Middle frontal gyrus (tissue), 1 donor: ENCODE measurements around the gene HECW1.

ENCODE experiments used
- DNase-seq: peaks from one replicate; pipeline ENCODE4 v3.0.0-alpha.2; 2015; ENCODE audit warnings: low spot score; ENCODE audit errors: extremely low spot score

Gene HECW1

DNA sequence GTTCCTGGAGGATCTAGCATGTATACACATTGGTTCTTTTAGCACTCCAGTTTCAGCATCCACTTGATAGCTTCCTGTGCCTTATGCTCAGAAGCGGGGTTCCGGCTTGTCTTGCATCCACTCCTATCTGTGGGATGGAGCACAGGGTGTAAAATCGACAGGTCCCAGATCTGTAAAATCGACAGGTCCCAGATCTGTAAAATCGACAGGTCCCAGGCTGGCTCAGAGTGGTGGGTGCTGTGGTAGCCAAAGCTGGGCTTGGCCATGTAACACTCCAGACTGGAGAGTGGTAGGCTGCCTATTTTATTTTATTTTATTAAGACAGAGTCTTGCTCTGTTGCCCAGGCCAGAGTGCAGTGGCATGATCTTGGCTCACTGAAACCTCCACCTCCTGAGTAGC, 30.3 kb downstream of the HECW1 start:
- DNase-seq: no peak

DNA sequence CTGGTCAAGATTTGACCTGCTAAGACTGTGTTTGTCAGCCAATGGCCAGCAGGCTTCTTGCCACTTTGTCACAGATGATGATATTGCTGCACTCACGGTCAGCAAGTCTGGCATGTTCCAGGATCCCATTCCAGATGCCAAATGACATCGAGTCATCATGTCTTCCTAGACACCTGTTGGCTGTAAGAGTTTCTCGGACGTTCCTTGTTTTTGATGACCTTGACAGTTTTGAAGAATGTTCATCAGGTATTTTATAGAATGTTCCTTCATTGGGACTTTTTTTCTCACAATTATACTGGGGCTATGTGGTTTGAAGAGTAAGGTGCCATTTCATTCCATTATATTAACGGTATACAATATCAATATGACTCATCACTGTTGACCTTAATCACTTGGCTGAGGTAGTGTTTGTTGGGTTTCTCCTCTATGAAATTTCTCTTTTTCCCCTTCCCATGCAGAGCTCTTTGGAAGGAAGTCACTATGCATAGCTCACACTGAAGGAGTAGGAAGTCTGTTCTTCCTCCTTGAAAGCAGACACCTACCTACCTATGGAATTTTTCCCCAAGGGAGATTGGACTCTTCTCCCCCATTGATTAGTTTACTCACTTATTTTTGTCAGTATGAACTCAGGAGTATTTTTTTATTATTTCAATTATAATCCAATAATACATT, 31.6 kb downstream of the HECW1 start:
- DNase-seq: no peak

DNA sequence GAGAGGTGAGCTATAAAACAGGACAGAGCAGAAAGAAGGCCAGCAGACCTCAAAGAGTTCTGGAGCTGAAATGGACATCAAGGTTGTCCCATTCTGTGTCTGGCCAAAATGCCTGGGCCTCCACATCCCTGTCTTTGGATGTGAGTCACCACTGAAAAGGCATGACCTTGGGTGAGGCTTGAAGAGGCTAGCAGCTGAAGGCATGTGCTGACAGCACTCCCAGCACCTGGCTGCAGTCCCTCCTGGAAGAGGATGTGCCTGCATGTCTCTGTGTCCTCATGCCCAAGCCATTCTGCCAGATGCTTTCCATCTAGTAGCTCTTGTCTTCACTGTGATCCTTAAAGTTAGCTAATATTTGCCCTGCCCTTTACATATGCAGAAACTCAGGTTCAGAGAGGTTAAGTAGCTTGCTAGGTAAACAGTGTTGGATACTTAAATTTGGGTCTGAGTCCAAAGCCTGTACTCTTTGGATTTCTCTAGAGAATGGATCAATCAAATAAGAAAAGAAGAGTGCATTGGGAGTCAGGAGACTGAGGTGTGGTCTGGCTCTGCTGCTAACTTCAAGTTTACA, 35.8 kb downstream of the HECW1 start:
- no peak for DNase-seq

DNA sequence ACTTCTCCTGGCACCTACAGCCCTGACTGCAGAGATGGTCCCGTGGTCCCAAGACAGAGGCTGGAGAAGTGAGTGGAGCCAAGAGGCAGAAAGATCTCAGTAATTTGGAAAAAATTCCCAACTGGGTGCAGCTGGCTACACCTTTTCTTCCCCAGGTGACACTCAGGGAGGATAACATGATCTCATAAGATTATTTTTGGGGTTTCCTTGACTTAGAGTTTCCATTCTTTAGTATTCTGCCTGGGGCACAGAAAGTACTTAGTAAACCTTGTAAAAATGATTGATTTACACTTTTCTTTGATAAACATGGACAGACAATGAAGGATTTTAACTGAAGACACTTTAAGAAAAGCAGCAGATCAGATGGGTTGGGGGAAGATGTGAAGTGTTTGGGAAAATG, 38.6 kb downstream of the HECW1 start:
- DNase-seq: no peak

DNA sequence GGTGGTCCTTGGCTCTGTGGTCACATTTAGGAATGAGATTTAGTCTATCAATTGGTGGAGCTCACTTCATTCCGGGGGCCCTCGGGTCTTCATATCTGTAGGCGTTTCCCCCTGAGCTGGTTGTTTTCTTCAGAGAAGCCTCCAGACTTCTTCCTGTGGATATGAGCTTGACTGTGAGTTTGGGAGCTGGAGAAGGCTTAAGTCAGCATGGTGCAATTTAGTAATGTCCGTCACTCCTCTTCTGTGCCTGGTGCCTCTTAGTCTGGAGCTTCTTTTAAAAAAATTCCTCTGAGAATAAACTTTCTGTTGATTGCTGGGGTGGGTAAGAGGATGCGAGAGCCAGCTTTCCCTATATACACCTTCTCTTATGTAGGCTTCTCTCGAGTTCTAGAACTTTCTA, 40.2 kb downstream of the HECW1 start:
- DNase-seq: no peak

DNA sequence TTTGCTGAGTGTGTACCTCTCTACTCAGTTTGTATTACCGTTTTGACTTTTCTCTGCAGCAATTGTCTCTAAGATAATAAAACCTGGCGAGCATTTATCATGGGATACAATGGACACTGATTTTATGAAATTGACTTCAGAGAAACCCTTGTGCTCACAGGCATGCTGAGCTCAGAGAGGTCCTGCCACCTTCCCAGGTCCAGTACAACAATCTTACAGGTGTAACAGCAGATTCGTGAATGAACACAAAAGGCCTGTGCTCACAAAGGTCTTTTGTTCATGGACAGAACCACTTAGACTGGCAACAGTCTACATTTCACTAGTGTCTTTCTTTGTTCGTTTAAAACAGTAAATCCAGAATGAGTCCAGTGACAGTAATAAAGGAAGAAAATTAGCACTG, 43.2 kb downstream of the HECW1 start:
- no peak for DNase-seq

DNA sequence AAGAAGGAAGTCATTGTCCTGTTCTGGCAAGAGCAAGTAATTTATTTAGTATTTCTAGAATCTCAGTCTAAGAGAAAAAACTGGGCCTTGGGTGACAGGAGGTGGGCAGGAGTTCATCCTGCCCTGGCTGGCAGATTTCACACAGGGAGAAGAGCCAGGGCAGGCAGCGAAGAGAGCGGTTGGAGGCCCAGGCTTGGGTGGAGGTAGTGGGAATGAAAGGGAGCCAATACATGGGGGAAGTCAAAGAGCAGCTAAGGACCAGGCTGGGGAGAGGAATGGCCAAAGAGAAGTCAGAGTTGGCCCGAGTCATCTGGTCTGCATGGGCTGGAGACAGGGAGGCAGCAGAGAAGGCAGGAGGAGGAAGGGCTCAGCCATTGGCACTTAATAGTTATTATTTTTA, 51.4 kb downstream of the HECW1 start:
- no peak for DNase-seq

DNA sequence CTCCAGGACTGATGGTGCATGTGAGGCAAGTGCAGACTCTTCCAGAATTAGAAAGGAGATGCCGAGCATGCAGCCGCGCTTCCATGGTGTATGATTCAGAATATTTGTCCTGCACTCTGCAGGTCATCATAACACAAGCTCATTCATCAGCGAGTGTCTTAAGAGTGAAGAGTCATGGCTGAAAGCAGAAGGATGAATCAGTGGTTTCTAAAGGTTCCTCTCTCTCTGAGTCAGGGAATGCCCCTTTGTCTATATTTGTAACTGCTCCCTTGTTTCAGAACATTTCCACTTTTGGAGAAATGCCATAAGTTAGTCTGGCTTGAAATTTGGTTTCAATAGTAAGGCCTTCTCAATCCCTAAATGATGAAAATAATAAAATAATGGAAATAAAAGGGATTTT, 52.3 kb downstream of the HECW1 start:
- no peak for DNase-seq

DNA sequence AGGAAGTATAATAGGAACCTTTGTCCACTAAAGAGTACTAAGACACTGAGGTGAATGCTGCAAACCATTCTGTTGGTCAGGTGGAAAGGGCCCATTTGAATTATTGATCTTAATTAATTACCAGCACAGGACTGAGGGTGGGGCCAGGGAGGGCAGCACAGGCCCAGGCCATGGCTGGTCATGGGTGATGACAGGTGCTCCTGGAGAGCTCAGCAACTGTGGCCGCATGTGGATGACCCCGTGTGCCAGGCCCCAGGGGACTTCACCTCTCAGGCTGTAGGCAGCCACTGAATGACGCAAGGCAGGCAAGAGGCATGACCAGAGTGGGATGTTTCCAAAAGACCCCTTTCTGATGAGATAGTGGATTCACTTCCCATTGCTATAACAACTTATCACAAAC, 54.2 kb downstream of the HECW1 start:
- DNase-seq: no peak

DNA sequence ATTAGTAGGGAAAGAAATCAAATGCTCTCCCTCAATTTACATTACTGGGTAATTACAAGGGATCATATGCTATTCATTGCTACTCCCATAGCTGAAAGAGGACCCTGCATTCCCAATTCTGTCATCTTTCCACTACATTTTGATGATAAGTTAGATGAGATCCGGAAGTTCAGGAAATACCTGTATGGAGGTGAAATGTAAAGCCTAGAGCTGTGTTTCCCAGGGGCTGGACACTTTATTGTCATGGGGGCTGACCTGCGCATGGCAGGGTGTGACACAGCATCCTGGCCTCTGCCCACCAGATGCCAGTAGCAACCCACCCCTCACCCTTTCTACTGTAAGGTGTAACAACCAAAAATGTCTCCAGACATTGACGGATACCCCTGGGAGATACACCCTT, 56.6 kb downstream of the HECW1 start:
- DNase-seq: no peak

DNA sequence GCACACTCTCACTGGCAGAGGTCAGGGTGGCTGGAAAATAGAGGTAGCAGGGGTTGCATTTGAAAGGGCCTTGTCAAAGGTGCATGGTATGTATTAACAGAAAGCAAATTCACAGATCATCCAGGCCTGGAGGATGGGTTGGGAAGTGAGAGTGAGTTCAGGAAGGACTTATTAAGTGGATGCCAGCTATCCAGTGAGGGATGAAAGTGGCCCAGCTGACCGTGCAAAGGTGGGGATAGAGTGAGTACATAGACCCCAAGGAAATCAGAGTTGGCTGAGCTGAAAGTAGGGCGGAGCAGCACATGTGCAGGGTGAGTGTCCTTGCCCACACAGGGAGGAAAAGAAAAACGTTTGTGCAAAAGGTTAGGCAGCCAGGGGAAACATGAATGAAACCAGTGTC, 58.1 kb downstream of the HECW1 start:
- DNase-seq: no peak

DNA sequence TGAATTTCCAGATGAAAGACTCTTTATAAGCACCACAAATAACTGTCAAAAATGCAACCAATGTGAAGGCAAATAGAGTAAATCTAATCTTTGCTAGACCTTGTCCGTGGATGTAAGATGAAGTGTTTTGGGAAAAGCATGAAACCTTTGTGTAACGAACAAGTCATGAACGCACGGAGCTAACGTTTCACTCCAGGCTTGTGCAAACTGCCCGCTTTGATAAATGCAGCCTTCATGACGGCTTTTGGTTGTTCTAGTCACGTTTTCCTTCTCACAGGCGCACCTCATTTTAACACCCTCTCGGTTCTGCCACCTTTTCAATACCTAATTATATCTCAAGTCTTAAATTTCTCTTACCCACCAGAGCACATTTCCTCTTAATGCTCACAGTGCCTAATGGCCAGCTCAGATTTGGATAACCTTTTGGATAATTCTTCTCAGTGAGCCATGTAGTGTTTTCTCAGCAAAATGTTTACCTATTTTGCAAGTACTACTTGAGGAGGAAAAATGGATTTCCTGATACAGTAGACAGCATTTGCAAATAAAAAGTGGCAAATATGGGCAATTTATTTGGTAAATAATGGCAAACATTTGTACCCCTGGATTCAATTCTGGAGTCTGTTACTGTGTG, 63.2 kb downstream of the HECW1 start:
- no peak for DNase-seq

DNA sequence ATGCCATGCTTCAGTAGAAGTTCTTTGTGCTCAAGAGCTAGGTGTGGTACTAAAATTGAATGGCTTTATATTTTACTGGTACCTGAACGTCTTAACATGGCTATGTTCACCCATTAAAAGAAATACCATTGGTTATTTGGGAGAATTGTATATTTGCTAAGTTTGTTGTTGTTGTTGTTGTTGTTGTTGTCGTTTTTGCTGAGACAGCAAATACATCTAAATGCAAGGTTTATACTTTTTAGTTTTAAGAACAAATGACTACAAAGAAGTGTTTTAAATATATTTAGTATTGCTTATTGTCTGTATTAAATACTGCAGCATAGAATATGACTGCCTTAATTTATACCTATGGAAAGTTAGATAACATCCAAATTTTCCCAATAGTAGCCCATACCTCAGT, 66.9 kb downstream of the HECW1 start:
- DNase-seq: no peak

DNA sequence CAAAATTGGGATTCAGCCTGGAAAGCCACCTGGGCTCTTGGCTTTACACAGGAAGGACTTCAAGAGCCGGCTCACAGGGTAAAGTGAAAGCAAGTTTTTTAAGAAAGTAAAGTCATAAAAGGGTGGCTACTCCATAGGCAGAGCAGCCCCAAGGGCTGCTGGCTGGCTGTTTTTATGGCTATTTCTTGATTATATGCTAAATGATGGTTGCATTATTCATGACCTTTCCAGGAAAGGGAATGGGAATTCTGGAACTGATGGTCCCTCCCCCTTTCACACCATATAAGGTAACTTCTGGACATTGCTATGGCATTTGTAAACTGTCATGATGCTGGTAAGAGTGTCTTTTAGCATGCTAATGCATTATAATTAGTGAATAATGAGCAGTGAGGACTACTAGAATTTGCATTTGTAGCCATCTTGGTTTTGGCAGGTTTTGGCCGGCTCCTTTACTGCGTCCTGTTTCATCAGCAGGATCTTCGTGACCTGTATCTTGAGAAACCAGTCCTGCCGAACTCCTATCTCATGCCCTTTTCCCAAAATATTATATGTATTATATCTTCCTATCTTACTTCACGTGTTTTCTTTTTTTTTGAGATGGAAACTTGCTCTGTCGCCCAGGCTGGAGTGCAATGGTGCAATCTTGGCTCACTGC, 80.5 kb downstream of the HECW1 start:
- no peak for DNase-seq

DNA sequence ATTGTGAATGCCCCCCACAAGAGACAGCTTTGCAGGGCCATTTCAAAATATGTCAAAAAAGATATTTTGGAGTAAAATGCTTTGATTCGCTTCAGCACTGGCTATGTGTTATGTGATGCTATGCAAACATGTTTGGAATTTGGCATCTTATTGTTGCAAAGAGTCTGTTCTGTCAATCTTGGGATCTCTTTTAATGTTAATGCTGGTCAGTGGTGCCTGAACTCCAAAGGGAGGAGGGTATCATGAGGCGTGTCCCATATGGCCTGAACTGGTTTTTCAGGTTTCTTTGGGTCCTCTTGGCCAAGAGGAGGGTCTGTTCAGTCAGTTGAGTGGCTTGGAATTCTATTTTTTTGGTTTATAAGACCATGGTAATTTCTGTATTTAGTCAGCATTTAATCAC, 81.4 kb downstream of the HECW1 start:
- no peak for DNase-seq

DNA sequence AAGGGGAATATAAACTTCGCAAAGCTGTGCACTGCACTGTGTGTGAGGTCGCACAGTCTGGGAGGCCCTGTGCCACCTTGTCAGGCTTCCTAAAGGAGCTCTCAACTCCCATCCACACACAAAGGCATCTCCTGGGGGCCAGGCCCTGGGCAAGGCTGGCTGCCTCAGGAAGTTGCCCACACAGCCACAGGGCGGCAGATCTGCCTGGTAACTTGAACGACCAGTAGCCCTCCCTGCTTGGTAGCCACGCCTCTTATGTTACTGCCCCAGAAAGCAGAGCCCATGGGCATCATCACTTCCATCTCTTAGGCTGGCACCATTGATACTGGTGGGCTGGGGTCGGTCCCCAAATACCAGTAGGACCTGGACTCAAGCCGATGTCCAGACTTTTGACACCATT, 82.8 kb downstream of the HECW1 start:
- DNase-seq: no peak

DNA sequence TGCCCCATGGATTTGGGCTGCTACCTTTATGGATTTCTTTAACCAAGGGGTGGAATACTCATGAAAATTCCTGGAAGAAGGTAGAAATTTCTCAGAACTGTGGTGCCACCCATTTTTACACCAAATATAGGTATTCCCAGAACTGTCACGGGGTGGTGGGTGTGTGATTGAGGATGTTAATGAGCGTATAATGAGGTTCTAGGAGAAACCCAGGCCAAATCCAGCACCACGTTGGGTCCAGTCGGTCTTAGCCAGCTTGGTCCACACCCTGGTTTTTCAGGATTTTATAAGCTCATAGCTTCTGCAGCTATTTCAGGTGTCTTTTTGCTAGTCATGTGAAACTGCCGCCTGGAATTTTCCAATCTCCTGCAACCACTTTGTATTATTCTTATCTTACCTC, 83.3 kb downstream of the HECW1 start:
- DNase-seq: no peak

DNA sequence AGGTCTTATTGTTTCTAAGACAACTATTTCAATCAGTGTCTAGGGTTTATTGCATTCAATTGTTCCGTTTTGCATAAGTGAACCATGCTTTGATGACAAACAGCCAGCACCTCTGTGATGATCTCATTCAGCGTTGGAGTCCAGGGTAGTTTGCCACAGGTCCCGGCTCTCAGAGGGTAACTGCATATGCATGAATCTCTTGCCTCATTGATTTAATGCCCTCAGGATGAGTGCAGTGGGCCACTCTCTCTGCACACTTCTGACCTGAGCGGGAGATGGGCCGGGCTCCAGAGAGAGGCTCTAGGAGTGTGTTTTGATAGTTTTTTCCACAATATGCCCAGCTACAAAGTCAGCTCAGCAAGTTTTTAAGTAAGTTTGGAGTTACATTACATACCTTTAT, 83.9 kb downstream of the HECW1 start:
- DNase-seq: no peak

DNA sequence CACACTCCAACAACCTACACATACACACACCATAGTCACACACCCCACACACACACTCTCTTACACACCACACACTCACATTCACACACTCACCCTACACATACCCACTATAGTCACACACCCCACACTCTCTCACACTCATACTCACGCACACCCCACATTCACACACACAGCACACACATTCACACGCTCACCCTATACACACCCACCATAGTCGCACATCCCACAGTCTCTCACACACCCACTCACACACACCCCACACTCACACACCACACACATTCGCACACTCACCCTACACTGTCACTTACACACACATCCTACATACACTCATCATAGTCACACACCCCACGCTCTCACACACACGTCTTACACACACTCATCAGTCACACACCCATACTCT, 85.6 kb downstream of the HECW1 start:
- no peak for DNase-seq

DNA sequence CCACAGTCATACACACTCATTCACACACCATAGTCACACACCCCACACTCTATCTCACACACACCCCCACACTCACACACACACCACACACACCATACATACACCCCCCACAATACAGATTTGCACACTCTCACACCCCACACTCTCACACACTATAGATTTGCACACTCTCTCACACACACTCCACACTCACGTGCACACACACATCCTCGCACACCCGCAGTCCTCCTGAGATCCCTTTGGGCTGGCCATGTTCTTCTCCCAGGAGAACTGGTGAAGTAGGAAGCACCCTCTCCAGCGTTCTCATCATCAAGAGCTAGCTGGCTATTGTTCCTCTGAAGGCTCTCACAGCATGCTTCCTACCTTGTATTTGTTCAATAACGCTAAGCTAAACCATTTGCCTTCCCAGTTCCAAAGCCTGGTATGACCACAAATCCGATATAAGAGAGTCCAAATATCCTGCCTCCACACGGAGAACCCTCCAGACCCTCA, 86.2 kb downstream of the HECW1 start:
- no peak for DNase-seq

DNA sequence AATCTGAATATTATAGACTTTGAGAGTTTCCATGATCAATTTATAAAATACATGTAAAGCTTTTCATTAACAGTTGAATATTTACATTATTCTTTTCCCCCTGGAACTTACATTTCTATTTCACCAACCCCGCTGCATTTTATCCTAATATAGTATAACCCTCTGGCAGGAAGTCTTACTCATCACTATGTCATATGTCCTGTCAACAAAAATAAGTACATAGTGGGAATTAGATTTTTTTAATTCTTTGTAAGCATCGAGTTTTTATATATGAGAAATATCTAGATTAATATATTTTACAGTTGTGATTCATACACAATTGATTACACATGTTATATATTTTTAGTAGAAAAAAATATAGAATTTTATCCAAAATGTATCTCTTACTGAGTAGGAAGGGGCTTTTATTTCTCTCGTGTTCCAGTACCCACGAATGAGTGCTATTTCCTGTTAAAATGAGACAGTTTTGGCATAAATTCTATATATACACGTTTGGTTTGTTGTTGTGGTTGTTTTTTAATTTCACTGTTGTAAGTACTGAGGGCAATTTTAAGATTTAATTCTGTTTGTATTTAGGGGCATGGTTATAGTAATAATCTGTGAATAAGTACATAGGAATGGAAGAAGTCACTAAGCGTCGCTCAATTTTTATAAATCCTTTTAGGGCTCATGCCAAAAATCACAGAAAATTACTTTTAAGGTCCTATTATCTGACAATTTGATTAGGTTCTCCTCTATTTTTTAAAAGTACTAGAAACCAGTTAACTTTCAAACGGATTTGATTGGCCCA, 87.1 kb downstream of the HECW1 start:
- no peak for DNase-seq

DNA sequence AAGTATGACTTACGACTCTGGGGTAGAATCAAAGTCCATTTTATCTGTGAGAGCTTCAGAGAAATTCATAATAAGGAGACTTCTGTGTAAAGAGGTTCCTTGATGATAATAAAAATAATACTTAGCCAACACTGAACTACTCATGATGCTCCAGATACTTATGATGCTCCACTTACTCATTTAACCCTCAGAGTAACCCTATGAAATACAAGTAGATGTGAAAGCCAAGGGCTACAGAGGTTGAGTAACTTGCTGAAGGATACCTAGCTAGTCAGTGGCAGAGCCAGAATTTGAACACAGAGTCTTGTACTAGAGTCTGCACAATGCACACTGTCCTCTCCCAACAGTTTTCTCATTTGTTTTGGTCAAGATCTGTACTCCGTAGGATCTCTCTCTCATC, 89.5 kb downstream of the HECW1 start:
- DNase-seq: no peak
